ENCODE measurements around the gene ELP2. TPM values are rescaled to one million over a fixed set of nuclear protein-coding genes. Genes with fewer than 3 reads are reported as not detected.
A peak's percentile ranks its signal among the peaks of the same experiment; 100 is the strongest.

Gene ELP2
- total RNA-seq, 1 experiment from 2014 or later, result 96.5 TPM

DNA sequence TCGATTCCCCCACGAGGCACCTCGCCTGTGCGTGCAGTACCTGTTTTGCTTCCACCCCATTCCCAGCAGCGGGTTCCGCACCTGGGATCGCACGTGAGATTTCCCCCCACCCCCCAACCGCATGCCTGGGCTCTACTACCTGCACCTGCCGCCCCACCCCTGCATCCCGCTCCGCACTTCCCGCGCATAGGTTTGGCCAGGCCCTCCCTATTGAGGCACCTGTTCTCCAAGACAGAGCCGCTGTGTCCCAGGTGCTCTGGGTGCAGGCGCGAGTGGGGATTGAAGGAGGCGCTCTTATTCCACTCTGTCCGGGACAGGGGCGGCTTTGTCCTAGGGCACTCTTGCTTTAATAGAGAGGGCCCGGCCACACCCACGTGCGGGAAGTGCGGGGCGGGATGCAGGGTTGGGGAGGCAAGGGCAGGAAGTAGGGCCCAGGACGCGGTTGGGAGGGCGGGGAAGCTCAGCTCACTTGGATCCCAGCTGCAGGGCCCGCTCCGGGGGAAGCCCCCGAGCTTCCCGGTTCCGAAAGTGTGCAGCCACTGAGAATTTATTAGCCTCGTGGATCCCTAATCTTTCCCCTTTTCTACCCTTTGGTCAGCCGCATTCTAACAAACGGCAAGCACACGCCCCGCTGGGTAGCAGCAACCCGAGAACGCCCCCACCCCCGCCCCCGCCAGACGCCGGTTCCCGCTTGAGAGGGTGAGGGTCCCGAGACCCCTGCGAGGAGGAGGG is 56.9 kb downstream of the ELP2 start:
- no TSS peak for BruUV-seq (replicated peaks)
- TF ChIP-seq, protein P1, sequence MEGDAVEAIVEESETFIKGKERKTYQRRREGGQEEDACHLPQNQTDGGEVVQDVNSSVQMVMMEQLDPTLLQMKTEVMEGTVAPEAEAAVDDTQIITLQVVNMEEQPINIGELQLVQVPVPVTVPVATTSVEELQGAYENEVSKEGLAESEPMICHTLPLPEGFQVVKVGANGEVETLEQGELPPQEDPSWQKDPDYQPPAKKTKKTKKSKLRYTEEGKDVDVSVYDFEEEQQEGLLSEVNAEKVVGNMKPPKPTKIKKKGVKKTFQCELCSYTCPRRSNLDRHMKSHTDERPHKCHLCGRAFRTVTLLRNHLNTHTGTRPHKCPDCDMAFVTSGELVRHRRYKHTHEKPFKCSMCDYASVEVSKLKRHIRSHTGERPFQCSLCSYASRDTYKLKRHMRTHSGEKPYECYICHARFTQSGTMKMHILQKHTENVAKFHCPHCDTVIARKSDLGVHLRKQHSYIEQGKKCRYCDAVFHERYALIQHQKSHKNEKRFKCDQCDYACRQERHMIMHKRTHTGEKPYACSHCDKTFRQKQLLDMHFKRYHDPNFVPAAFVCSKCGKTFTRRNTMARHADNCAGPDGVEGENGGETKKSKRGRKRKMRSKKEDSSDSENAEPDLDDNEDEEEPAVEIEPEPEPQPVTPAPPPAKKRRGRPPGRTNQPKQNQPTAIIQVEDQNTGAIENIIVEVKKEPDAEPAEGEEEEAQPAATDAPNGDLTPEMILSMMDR (conservative IDR thresholded peaks at IDR 0.05; ENCODE audit: low read depth, low read length), result no peak
- TF ChIP-seq EZH2 (IDR thresholded peaks at IDR 0.05; ENCODE audit: borderline replicate concordance, low read depth, low read length, poor library complexity, severe bottlenecking), result no peak
- H3K27ac ChIP-seq (ENCODE audit: low read depth, low read length, poor library complexity, severe bottlenecking), result no peak overlapping the region

GRCh38 chr18:36187193-36187825 is 57.6 kb downstream of the ELP2 start, which contains the start of gene MOCOS:
TSS of gene MOCOS (plus strand) at chr18:36187497. CDS start at chr18:36187540, 43 bp downstream.
- TF ChIP-seq, protein P1 (conservative IDR thresholded peaks at IDR 0.05; ENCODE audit: low read depth, low read length), result no peak
- TF ChIP-seq EZH2 (IDR thresholded peaks at IDR 0.05; ENCODE audit: borderline replicate concordance, low read depth, low read length, poor library complexity, severe bottlenecking), result no peak
- no peak within 1 kb of the TSS for H3K27ac ChIP-seq (ENCODE audit: low read depth, low read length, poor library complexity, severe bottlenecking)
- H3K27me3 ChIP-seq (replicated peaks; ENCODE audit: insufficient read depth, low read depth, low read length, poor library complexity), result peaks cover 22% of the 10 kb centered on the region
- BruUV-seq (replicated peaks), result no TSS peak
- POLR2A ChIA-PET (ENCODE audit: low non-redundant PET), result no interaction called here
- peaks cover 5% of the 10 kb centered on the region for H3K4me1 ChIP-seq (ENCODE audit: insufficient read depth, low read length, poor library complexity, severe bottlenecking)
- CTCF ChIA-PET, result no interaction called here
- DNase-seq (ENCODE audit: low spot score), result peak; percentile 29
- intact Hi-C loops (cut with micrococcal nuclease; ENCODE audit: unreplicated experiment), result no loop called here
- peak within 1 kb of the TSS; percentile 57 for H3K4me3 ChIP-seq (ENCODE audit: low read depth, low read length, poor library complexity, severe bottlenecking)
- no peaks in the 10 kb centered on the region for H3K36me3 ChIP-seq (ENCODE audit: insufficient read depth, low read length, poor library complexity, severe bottlenecking)
- no peaks in the 10 kb centered on the region for H3K9me3 ChIP-seq (ENCODE audit: low read depth, low read length, poor library complexity, severe bottlenecking)

More for the DNA sequence above, 56.9 kb downstream of the ELP2 start:
- no peak for DNase-seq (ENCODE audit: low spot score)
- Histone ChIP-seq H3K4me1 (ENCODE audit: insufficient read depth, low read length, poor library complexity, severe bottlenecking) (peaks cover 5% of the 10 kb centered on the region), H3K4me3 (ENCODE audit: low read depth, low read length, poor library complexity, severe bottlenecking) (peak overlapping the region; percentile 57), H3K27me3 (replicated peaks; ENCODE audit: insufficient read depth, low read depth, low read length, poor library complexity) (peaks cover 22% of the 10 kb centered on the region), H3K36me3 (ENCODE audit: insufficient read depth, low read length, poor library complexity, severe bottlenecking) (no peaks in the 10 kb centered on the region), H3K9me3 (ENCODE audit: low read depth, low read length, poor library complexity, severe bottlenecking) (no peaks in the 10 kb centered on the region)
- intact Hi-C loops (cut with micrococcal nuclease; ENCODE audit: unreplicated experiment), result no loop called here
- CTCF ChIA-PET, result no interaction called here
- POLR2A ChIA-PET (ENCODE audit: low non-redundant PET), result no interaction called here

GRCh38 chr18:36187826-36188721 is 58.4 kb downstream of the ELP2 start:
- no peaks in the 10 kb centered on the region for H3K9me3 ChIP-seq (ENCODE audit: low read depth, low read length, poor library complexity, severe bottlenecking)
- BruUV-seq (replicated peaks), result no TSS peak
- intact Hi-C loops (cut with micrococcal nuclease; ENCODE audit: unreplicated experiment), result no loop called here
- DNase-seq (ENCODE audit: low spot score), result no peak
- H3K27ac ChIP-seq (ENCODE audit: low read depth, low read length, poor library complexity, severe bottlenecking), result no peak overlapping the region
- H3K4me1 ChIP-seq (ENCODE audit: insufficient read depth, low read length, poor library complexity, severe bottlenecking), result peaks cover 5% of the 10 kb centered on the region
- TF ChIP-seq, protein P1 (conservative IDR thresholded peaks at IDR 0.05; ENCODE audit: low read depth, low read length), result no peak
- no peak for TF ChIP-seq EZH2 (IDR thresholded peaks at IDR 0.05; ENCODE audit: borderline replicate concordance, low read depth, low read length, poor library complexity, severe bottlenecking)
- H3K4me3 ChIP-seq (ENCODE audit: low read depth, low read length, poor library complexity, severe bottlenecking), result peak overlapping the region; percentile 57
- H3K27me3 ChIP-seq (replicated peaks; ENCODE audit: insufficient read depth, low read depth, low read length, poor library complexity), result peaks cover 22% of the 10 kb centered on the region
- ChIA-PET CTCF (no interaction called here), POLR2A (ENCODE audit: low non-redundant PET) (interaction anchor here (0.6 kb wide), 1 partner anchor 596 kb away, joined by 4 read pairs; no protein-coding TSS in a partner anchor)
- H3K36me3 ChIP-seq (ENCODE audit: insufficient read depth, low read length, poor library complexity, severe bottlenecking), result no peaks in the 10 kb centered on the region

All from A673 (cell line).